Liver (tissue), 9 donors: ENCODE data around the gene CENPN. TPM values are rescaled to one million over a fixed set of nuclear protein-coding genes. Genes with fewer than 3 reads are reported as not detected.

ENCODE experiments used
- DNase-seq: peaks from one replicate; pipeline ENCODE4 v3.0.0-alpha.2; 2017; ENCODE audit warnings: low spot score
- H3K27ac ChIP-seq, 2 donors: one replicate each; pipeline ENCODE4 v1.7.0; 2013; ENCODE audit warnings: inconsistent platforms in 2 of 2, low read length in 2 of 2, control low read depth in 1 of 2, low read depth in 1 of 2, mild to moderate bottlenecking in 1 of 2
- H3K27me3 ChIP-seq, 4 donors: one replicate each; pipeline versions ENCODE4 v1.6.1 to v1.7.0; 2013; ENCODE audit warnings: low read length in 3 of 4, inconsistent platforms in 1 of 4, mild to moderate bottlenecking in 1 of 4, moderate library complexity in 1 of 4; ENCODE audit not compliant: control insufficient read depth in 4 of 4, insufficient read depth in 4 of 4
- H3K36me3 ChIP-seq, 4 donors: one replicate each; pipeline versions ENCODE4 v1.6.1 to v1.7.0; 2013; ENCODE audit warnings: low read length in 3 of 4, mild to moderate bottlenecking in 3 of 4, low read depth in 1 of 4, moderate library complexity in 1 of 4; ENCODE audit not compliant: control insufficient read depth in 4 of 4, insufficient read depth in 3 of 4
- H3K4me1 ChIP-seq, 4 donors: one replicate each; pipeline versions ENCODE4 v1.6.1 to v1.7.0; 2013; ENCODE audit warnings: low read length in 3 of 4, mild to moderate bottlenecking in 3 of 4, moderate library complexity in 1 of 4; ENCODE audit not compliant: control insufficient read depth in 4 of 4, insufficient read depth in 4 of 4
- H3K4me3 ChIP-seq, 3 donors: one replicate each; pipeline versions ENCODE4 v1.6.1 to v1.7.0; 2013; ENCODE audit warnings: low read length in 3 of 3, control low read depth in 1 of 3, low read depth in 1 of 3, mild to moderate bottlenecking in 1 of 3
- H3K9ac ChIP-seq, 2 donors: one replicate each; pipeline ENCODE4 v1.7.0; 2013; ENCODE audit warnings: low read length in 2 of 2, mild to moderate bottlenecking in 2 of 2, moderate library complexity in 2 of 2, control low read depth in 1 of 2, low read depth in 1 of 2
- H3K9me3 ChIP-seq, 4 donors: one replicate each; pipeline versions ENCODE4 v1.6.1 to v1.7.0; 2013; ENCODE audit warnings: low read length in 3 of 4; ENCODE audit not compliant: control insufficient read depth in 4 of 4
- CTCF ChIP-seq: fragments of 150-350 bp; IDR thresholded peaks from 2 replicates; pipeline ENCODE4 v1.5.1; 2017; ENCODE audit warnings: improper control_type of control experiment, low read depth, low read length; ENCODE audit not compliant: missing input control
- EGR1 ChIP-seq, 2 donors: IDR thresholded peaks; 2 replicates each; pipeline ENCODE4 v1.6.1; 2016 to 2018; ENCODE audit warnings: antibody characterized with exemption in 2 of 2, low read depth in 2 of 2
- FOXA1 ChIP-seq: IDR thresholded peaks from 2 replicates; pipeline ENCODE4 v1.6.1; 2016; ENCODE audit warnings: antibody characterized with exemption
- FOXA2 ChIP-seq: IDR thresholded peaks from 2 replicates; pipeline ENCODE4 v1.6.1; 2016; ENCODE audit warnings: antibody characterized with exemption
- GABPA ChIP-seq, 2 donors: IDR thresholded peaks in 1 of 2; conservative IDR thresholded peaks in 1 of 2; 2 replicates each; pipeline ENCODE4 v1.6.1; 2016; ENCODE audit warnings: antibody characterized with exemption in 2 of 2, mild to moderate bottlenecking in 1 of 2, moderate library complexity in 1 of 2
- HNF4A ChIP-seq, 2 donors: conservative IDR thresholded peaks; 2 replicates each; pipeline ENCODE4 v1.6.1; 2016; ENCODE audit warnings: antibody characterized with exemption in 2 of 2, mild to moderate bottlenecking in 2 of 2
- HNF4G ChIP-seq: IDR thresholded peaks from 2 replicates; pipeline ENCODE4 v1.6.1; 2016; ENCODE audit warnings: antibody characterized with exemption
- JUND ChIP-seq, 2 donors: IDR thresholded peaks; 2 replicates each; pipeline ENCODE4 v1.6.1; 2016; ENCODE audit warnings: antibody characterized with exemption in 2 of 2
- MAX ChIP-seq: IDR thresholded peaks from 2 replicates; pipeline ENCODE4 v1.6.1; 2016; ENCODE audit warnings: antibody characterized with exemption
- NR2F2 ChIP-seq: IDR thresholded peaks from 2 replicates; pipeline ENCODE4 v1.6.1; 2016; ENCODE audit warnings: antibody characterized with exemption
- RAD21 ChIP-seq, 2 donors: IDR thresholded peaks; 2 replicates each; pipeline ENCODE4 v1.6.1; 2016; ENCODE audit warnings: antibody characterized with exemption in 2 of 2, mild to moderate bottlenecking in 2 of 2
- REST ChIP-seq: IDR thresholded peaks from 2 replicates; pipeline ENCODE4 v1.6.1; 2016; ENCODE audit warnings: antibody characterized with exemption, mild to moderate bottlenecking
- RXRA ChIP-seq, 2 donors: IDR thresholded peaks; 2 replicates each; pipeline ENCODE4 v1.6.1; 2017 to 2018; ENCODE audit warnings: antibody characterized with exemption in 2 of 2, mild to moderate bottlenecking in 1 of 2
- SP1 ChIP-seq: IDR thresholded peaks from 2 replicates; pipeline ENCODE4 v1.6.1; 2018; ENCODE audit warnings: antibody characterized with exemption, mild to moderate bottlenecking
- TAF1 ChIP-seq: conservative IDR thresholded peaks from 2 replicates; pipeline ENCODE4 v1.6.1; 2016; ENCODE audit warnings: antibody characterized with exemption, mild to moderate bottlenecking
- YY1 ChIP-seq: IDR thresholded peaks from 2 replicates; pipeline ENCODE4 v1.6.1; 2016; ENCODE audit warnings: antibody characterized with exemption, mild to moderate bottlenecking
- WGBS: extraction: QIAGEN DNeasy Blood & Tissue Kit; methylation state at CpG from one replicate; pipeline ENCODE4 v1.1.7; 2013; 5-methylcytosine and 5-hydroxymethylcytosine counted together
- polyA plus RNA-seq, 2 donors: library from polyadenylated mRNA; stranded (reverse) in 1 of 2; unstranded in 1 of 2; fragments of 200-250 nt in 1 of 2; fragments of >200 nt in 1 of 2; fragmentation: Nextera tagmentation in 1 of 2; extraction: Ambion mirVana in 1 of 2; gene quantifications; one replicate each; pipeline versions ENCODE4 v1.2.1 to v1.2.3, GENCODE V29; 2013 to 2015
- total RNA-seq, 2 donors: library from RNA; depleted of rRNA; stranded (reverse); fragments of >200 nt; gene quantifications; one replicate each; pipeline ENCODE4 v1.2.3, GENCODE V29; 2014
- TF ChIP-seq, protein P1 (sequence below): IDR thresholded peaks from 2 replicates; pipeline ENCODE4 v1.6.1; 2016; ENCODE audit warnings: antibody characterized with exemption
- TF ChIP-seq, protein P2 (sequence below): IDR thresholded peaks from 2 replicates; pipeline ENCODE4 v1.6.1; 2016; ENCODE audit warnings: antibody characterized with exemption
- donor health status: healthy.
- donor health status: healthy.
- donor health status: healthy.
- donor health status: healthy.
- donor health status: healthy.

CENPN gene
- total and polyA plus RNA-seq, 4 donors, result 1.8 to 30.8 (median 7.9) TPM

DNA sequence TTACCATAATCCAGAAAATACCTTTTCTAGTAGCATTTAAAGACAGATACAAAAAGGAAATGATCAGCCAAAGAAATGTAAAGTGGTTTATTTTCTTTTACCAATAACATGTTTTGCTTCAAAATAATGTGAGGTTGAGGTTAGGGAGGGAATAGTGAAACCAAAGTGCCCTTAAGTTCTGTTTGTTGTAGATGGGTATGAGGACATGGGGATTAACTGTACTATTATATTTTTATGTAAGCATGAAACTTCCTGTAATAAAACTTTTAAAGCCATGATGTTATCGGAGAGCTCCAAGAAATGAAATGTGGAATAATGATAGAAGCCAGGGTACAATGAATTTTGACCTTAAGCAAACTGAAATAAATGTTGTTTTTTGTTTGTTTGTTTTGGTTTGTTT is 60.2 kb downstream of the CENPN start:
- WGBS, result 89% methylated on average over 1 of the region's 1 CpG
- Histone ChIP-seq H3K27ac (no peak overlapping the region), H3K9ac (no peak overlapping the region), H3K36me3 (no peaks in the 10 kb centered on the region), H3K4me3 (no peak overlapping the region), H3K9me3 (no peaks in the 10 kb centered on the region), H3K4me1 (no peaks in the 10 kb centered on the region), H3K27me3 (no peaks in the 10 kb centered on the region)
- no peak for DNase-seq
- TF ChIP-seq HNF4A (conservative IDR thresholded peaks at IDR 0.05), result no peak
- TF ChIP-seq, protein P1, sequence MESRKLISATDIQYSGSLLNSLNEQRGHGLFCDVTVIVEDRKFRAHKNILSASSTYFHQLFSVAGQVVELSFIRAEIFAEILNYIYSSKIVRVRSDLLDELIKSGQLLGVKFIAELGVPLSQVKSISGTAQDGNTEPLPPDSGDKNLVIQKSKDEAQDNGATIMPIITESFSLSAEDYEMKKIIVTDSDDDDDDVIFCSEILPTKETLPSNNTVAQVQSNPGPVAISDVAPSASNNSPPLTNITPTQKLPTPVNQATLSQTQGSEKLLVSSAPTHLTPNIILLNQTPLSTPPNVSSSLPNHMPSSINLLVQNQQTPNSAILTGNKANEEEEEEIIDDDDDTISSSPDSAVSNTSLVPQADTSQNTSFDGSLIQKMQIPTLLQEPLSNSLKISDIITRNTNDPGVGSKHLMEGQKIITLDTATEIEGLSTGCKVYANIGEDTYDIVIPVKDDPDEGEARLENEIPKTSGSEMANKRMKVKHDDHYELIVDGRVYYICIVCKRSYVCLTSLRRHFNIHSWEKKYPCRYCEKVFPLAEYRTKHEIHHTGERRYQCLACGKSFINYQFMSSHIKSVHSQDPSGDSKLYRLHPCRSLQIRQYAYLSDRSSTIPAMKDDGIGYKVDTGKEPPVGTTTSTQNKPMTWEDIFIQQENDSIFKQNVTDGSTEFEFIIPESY, result no peak
- TF ChIP-seq YY1, result no peak
- TF ChIP-seq MAX, result no peak
- TF ChIP-seq, protein P2, sequence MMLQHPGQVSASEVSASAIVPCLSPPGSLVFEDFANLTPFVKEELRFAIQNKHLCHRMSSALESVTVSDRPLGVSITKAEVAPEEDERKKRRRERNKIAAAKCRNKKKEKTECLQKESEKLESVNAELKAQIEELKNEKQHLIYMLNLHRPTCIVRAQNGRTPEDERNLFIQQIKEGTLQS, result no peak
- no peak for TF ChIP-seq HNF4G
- no peak for TF ChIP-seq EGR1 (IDR thresholded peaks at IDR 0.05; ENCODE audit: low read depth in 2 of 2)
- no peak for TF ChIP-seq GABPA (IDR thresholded peaks at IDR 0.05 in 1 of 2, conservative IDR thresholded peaks at IDR 0.05 in 1 of 2)
- TF ChIP-seq REST, result no peak
- no peak for TF ChIP-seq RXRA (IDR thresholded peaks at IDR 0.05)
- no peak for TF ChIP-seq FOXA1
- TF ChIP-seq CTCF, result no peak
- TF ChIP-seq RAD21 (IDR thresholded peaks at IDR 0.05), result no peak
- TF ChIP-seq NR2F2, result no peak

DNA sequence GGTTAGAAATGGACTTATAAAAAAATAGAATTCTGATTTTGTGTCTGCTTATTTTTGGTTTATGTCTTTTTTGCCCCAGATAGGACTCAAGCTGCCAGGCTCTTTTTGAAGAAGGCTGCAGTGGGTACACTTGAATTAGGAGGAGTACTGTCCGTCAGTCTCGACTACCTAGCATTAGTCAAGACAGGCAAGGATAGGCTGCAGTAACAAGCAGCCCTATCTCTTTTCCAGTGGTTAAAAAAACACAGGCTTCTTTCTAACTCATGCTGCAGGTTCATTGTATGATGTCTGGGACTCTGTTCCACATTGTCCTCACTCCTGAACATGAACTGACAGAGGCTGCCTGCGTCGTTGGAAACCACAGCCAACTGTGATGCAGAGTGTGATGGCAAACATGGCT is 62.0 kb downstream of the CENPN start:
- WGBS, result 95% methylated on average over 4 of the region's 4 CpGs
- H3K9me3 ChIP-seq, result no peaks in the 10 kb centered on the region
- H3K4me3 ChIP-seq, result no peak overlapping the region
- H3K36me3 ChIP-seq, result no peaks in the 10 kb centered on the region
- no peaks in the 10 kb centered on the region for H3K4me1 ChIP-seq
- no peak for DNase-seq
- no peak overlapping the region for H3K9ac ChIP-seq
- no peak overlapping the region for H3K27ac ChIP-seq
- no peaks in the 10 kb centered on the region for H3K27me3 ChIP-seq
- no peak for TF ChIP-seq EGR1 (IDR thresholded peaks at IDR 0.05; ENCODE audit: low read depth in 2 of 2)
- TF ChIP-seq SP1, result no peak
- TF ChIP-seq, protein P2, result no peak
- TF ChIP-seq CTCF, result no peak
- TF ChIP-seq REST, result no peak
- TF ChIP-seq HNF4G, result no peak
- no peak for TF ChIP-seq GABPA (IDR thresholded peaks at IDR 0.05 in 1 of 2, conservative IDR thresholded peaks at IDR 0.05 in 1 of 2)
- no peak for TF ChIP-seq FOXA2
- no peak for TF ChIP-seq YY1
- no peak for TF ChIP-seq HNF4A (conservative IDR thresholded peaks at IDR 0.05)
- no peak for TF ChIP-seq JUND (IDR thresholded peaks at IDR 0.05)
- TF ChIP-seq TAF1, result no peak
